GM06990 (cell line): ENCODE measurements around the gene TEX26.

Experiments
- DNase-seq: peaks from one replicate; pipeline ENCODE4 v3.0.0-alpha.2; 2011; ENCODE audit not compliant: insufficient read length; ENCODE audit errors: extremely low read depth
- H3K27me3 ChIP-seq: replicated peaks from 2 replicates; pipeline ENCODE4 v1.6.0; 2011; ENCODE audit warnings: low read length; ENCODE audit not compliant: control insufficient read depth, insufficient read depth
- H3K36me3 ChIP-seq: 2 replicates; pipeline ENCODE4 v1.5.1; 2011; ENCODE audit warnings: low read length; ENCODE audit not compliant: control insufficient read depth, insufficient read depth
- H3K4me3 ChIP-seq: replicated peaks from 2 replicates; pipeline ENCODE4 v1.5.1; 2011; ENCODE audit warnings: low read depth, mild to moderate bottlenecking, control low read depth, low read length
- CTCF ChIP-seq: IDR thresholded peaks from 2 replicates; pipeline ENCODE4 v1.5.1; 2011; ENCODE audit warnings: low read length, control low read depth, mild to moderate bottlenecking, inconsistent platforms; ENCODE audit not compliant: insufficient read depth, poor library complexity, severe bottlenecking

Gene TEX26

GRCh38 chr13:31018511-31018910 is 86.1 kb downstream of the TEX26 start:
- no peak for DNase-seq
- H3K36me3 ChIP-seq, result no peaks in the 10 kb centered on the region
- no peak for TF ChIP-seq CTCF
- H3K27me3 ChIP-seq, result no peaks in the 10 kb centered on the region; the same call in 1 of the 2 replicates
- no peak overlapping the region for H3K4me3 ChIP-seq

- no peak for TF ChIP-seq CTCF
- Histone ChIP-seq H3K4me3 (no peak overlapping the region), H3K36me3 (no peaks in the 10 kb centered on the region), H3K27me3 (no peaks in the 10 kb centered on the region; the same call in 1 of the 2 replicates)
- no peak for DNase-seq
Observed at GRCh38 chr13:31020996-31021395, 88.5 kb downstream of the TEX26 start.

GRCh38 chr13:31022288-31022895 is 89.9 kb downstream of the TEX26 start:
- Histone ChIP-seq H3K27me3 (no peaks in the 10 kb centered on the region), H3K36me3 (no peaks in the 10 kb centered on the region), H3K4me3 (no peak overlapping the region)
- TF ChIP-seq CTCF, result no peak
- no peak for DNase-seq

- no peak overlapping the region for H3K4me3 ChIP-seq
- no peaks in the 10 kb centered on the region for H3K27me3 ChIP-seq
- no peak for TF ChIP-seq CTCF
- no peaks in the 10 kb centered on the region for H3K36me3 ChIP-seq
- DNase-seq, result no peak
Observed at GRCh38 chr13:31022928-31023530, 90.6 kb downstream of the TEX26 start.
